WTC11 (cell line): Measurements from ENCODE around the gene SENP1.

Experiments
- CREB1 ChIP-seq: sonication (generic); formaldehyde crosslinking; IDR thresholded peaks from 2 replicates; pipeline ENCODE4 v1.8.0; 2023; ENCODE audit warnings: mild to moderate bottlenecking, missing genetic modification reagents
- HMGA2 ChIP-seq: fragments of 250-450 bp; sonication (Bioruptor Pico); IDR thresholded peaks from 2 replicates; pipeline ENCODE4 v1.4.0; 2021; ENCODE audit warnings: mild to moderate bottlenecking, moderate library complexity
- PRRX2 ChIP-seq: fragments of 250-450 bp; sonication (Bioruptor Pico); IDR thresholded peaks from 2 replicates; pipeline ENCODE4 v1.8.0; 2021; ENCODE audit warnings: mild to moderate bottlenecking
- ZNF138 ChIP-seq: sonication (generic); formaldehyde crosslinking; conservative IDR thresholded peaks from 2 replicates; pipeline ENCODE4 v1.8.1; 2022; ENCODE audit warnings: mild to moderate bottlenecking, moderate library complexity, missing genetic modification reagents
- TF ChIP-seq, protein P1 (sequence below): fragments of 200-600 bp; IDR thresholded peaks from 2 replicates; pipeline ENCODE4 v1.8.0; 2022; ENCODE audit warnings: antibody characterized with exemption

- no peak for TF ChIP-seq HMGA2 (CRISPR knock-in tag)
- TF ChIP-seq, protein P1, sequence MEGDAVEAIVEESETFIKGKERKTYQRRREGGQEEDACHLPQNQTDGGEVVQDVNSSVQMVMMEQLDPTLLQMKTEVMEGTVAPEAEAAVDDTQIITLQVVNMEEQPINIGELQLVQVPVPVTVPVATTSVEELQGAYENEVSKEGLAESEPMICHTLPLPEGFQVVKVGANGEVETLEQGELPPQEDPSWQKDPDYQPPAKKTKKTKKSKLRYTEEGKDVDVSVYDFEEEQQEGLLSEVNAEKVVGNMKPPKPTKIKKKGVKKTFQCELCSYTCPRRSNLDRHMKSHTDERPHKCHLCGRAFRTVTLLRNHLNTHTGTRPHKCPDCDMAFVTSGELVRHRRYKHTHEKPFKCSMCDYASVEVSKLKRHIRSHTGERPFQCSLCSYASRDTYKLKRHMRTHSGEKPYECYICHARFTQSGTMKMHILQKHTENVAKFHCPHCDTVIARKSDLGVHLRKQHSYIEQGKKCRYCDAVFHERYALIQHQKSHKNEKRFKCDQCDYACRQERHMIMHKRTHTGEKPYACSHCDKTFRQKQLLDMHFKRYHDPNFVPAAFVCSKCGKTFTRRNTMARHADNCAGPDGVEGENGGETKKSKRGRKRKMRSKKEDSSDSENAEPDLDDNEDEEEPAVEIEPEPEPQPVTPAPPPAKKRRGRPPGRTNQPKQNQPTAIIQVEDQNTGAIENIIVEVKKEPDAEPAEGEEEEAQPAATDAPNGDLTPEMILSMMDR, result no peak
- TF ChIP-seq ZNF138, result no peak
- no peak for TF ChIP-seq PRRX2 (CRISPR knock-in tag)
- TF ChIP-seq CREB1 (CRISPR knock-in tag), result no peak
Measured at GRCh38 chr12:48038085-48038484, 67.8 kb downstream of the SENP1 start.
